ENCODE data around the gene MEDAG.

MEDAG gene

DNA sequence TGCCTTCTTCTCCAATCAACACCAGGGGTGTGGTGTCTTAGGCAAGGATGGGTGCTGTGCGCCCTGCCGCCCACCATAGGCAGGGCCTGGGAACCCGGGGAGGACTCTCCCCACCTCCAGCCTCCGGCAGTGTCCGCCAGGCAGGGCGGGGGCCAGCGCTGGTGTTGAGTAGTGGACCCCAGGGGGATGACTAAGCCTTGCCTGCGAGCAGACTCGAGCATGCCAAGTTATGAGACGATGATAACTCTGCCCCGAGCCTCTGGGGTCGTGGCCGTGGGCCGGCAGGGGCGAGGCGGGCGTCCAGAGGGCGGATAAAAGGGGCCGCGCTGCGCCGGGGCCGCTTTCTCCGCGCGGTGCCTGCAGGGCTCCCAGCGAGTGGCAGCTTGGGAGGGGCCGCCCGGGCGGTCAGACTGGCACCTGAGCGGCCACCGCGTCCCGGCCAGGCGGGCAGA lies at the start of gene MEDAG:
TSS of gene MEDAG (plus strand) at position 340 of the 452 bp plus-strand sequence. CDS start 245 bp downstream, outside the sequence.
- no peak for DNase-seq (ENCODE audit: low read depth in 1 of 2, low spot score in 1 of 2)

DNA sequence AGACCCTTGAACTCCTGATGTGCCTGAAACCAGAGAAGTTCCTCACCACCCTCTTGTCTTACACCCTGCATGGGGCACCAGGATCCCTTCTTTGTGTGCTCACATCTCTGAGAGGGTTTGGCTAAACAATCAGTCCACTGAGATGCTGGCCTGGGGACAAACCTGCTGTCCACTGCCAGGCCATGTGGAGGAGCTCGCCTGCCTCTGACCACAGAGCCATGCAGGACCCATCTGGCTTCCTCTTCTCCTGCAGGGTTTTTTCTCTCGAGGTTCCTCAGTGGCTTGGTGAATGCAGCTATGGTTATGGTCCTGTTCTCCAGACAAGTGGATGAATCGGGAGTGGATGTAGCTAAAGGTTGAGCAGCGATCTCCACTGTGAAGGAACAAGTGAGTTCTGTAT lies 49.1 kb upstream of the MEDAG start:
- no peak for DNase-seq (ENCODE audit: low read depth in 1 of 2, low spot score in 1 of 2)

DNA sequence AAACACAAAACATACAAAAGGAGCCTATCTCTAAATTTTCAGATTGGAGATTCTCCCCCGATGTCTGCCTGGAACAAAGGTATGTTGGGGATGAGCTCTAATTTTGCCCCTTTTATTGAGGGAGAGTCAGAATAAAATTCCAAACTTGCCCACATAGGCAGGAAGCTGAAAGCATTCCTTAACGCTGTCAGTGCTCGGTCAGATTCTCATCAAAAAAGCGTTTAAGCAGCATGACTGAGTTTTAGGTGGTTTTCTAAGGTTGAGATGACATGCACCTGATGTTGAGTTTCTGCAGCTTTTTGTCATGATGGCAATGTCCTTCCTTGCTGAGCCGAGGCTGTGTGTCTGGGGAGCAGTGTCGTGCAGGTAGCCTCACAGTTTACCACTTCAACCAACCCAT lies 48.4 kb upstream of the MEDAG start:
- DNase-seq (ENCODE audit: low read depth in 1 of 2, low spot score in 1 of 2) = no peak

DNA sequence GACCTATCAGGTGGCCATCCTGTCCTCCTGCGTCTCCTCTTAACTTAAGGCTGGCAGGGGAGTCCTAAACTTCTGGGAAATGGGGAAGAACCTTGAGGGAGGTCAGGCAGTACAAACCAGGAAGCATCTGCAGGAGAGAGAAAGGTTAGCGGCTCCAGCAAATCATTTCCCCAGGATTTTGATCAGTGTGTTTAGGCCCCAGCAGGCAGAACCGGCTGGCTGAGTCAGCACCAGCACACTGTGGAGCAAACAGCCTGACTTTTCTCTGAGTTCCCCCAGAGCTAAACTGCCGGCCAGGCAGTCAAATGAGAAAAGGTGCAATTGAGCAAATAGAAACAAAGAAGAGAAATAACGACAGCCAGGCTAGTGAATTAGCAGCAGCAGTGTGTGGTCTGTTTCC lies 46.7 kb upstream of the MEDAG start:
- DNase-seq (ENCODE audit: low read depth in 1 of 2, low spot score in 1 of 2) = no peak

DNA sequence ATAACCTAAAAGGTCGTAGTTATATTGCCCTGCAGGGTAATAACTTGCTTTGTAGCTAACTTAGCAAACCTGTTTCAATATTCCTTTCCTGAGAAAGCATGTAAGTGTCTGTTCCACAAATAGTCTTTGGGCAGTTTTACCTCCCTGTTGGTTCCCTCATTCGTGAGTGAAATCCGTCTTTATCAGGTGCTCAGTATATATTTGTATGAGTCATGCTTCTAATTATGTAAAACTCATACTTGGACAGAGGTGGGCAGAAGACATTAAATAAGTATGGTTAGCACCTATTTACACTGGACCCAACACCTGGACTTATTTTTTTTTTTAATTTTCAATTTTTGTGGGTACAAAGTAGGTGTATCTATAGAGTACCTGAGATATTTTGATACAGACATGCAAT lies 44.9 kb upstream of the MEDAG start:
- DNase-seq (ENCODE audit: low read depth in 1 of 2, low spot score in 1 of 2) = no peak

DNA sequence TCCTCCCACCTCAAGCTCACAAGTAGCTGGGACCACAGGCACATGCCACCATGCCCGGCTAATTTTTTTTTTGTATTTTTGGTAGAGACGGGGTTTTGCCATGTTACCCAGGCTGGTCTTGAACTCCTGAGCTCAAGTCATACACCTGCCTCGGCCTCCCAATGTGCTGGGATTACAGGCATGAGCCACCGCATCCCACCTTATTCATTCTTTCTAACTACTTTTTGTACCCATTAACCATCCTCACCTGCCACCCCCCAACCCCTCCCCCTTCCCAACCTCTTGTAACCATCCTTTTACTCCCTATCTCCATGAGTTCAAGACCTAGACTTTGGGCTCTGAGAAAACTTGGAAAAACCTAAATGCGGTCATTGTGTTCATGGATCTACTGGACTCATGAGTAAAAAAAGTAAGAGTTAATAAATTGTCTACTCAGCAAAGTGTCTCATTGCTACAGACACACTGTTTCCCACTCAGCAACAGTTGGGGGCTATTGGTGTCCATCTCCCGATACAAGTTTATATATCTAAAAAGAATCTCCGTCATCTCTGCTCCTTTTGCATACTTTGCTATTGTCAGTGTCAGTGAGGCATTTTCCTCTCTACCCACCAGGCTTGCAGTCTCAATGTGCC lies 44.1 kb upstream of the MEDAG start:
- no peak for DNase-seq (ENCODE audit: low read depth in 1 of 2, low spot score in 1 of 2)

DNA sequence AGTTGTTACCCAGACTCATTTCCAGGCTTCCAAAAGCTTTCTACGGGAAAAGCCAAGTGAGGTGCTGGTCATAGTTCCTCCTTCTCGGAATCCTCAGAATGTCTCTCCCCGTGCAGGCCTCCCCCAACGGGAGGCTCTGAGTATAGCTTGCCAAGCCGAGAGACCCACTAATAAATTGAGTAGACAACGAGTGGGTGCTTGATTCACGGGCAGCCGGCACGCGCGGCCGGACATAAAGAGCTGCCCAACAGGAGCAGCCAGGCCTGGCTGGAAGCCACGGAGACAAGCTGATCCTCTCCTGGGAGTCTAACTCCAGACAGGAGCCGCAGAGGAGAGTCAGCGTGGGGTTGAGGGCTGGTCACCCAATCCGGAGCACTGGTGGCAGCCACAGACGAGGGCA lies 43.4 kb upstream of the MEDAG start:
- no peak for DNase-seq (ENCODE audit: low read depth in 1 of 2, low spot score in 1 of 2)

DNA sequence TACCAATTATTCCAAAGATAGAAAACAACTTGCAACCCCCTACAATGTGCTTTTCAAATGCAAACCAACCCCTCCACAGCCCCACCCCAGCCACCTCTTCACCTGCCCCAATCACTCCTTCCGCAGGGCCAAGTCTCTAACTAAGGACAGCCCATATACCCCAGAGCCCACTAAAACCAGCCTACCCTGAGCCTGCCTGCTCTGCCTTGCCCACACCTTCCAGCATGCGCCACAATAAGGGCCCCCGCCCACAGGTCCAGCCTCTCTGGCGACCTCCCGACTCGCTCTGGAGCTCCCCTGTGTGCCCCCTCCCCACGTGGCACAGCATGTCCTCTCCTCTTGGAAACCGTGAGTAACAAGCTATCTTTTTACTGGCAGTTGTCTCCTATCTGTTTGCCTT lies 42.8 kb upstream of the MEDAG start:
- no peak for DNase-seq (ENCODE audit: low read depth in 1 of 2, low spot score in 1 of 2)

DNA sequence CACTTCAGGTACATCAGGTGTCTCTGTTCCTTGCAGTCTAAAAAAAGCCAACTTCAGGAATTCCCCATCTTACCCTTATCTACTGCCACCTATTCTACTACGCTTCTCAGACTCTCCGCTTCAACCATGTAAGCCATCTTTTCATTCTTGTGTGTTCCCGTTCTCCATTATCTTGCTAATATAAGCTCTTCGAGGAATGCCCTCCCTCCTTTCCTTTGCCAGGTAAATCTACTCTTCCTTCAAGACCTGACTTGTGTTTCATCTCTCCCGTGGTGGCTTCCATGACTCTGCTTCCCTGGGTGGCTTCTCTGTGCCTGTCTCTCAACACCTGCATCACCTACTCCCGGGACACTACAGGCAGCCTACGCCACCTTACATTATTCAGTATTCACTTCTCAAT lies 42.3 kb upstream of the MEDAG start:
- no peak for DNase-seq (ENCODE audit: low read depth in 1 of 2, low spot score in 1 of 2)

DNA sequence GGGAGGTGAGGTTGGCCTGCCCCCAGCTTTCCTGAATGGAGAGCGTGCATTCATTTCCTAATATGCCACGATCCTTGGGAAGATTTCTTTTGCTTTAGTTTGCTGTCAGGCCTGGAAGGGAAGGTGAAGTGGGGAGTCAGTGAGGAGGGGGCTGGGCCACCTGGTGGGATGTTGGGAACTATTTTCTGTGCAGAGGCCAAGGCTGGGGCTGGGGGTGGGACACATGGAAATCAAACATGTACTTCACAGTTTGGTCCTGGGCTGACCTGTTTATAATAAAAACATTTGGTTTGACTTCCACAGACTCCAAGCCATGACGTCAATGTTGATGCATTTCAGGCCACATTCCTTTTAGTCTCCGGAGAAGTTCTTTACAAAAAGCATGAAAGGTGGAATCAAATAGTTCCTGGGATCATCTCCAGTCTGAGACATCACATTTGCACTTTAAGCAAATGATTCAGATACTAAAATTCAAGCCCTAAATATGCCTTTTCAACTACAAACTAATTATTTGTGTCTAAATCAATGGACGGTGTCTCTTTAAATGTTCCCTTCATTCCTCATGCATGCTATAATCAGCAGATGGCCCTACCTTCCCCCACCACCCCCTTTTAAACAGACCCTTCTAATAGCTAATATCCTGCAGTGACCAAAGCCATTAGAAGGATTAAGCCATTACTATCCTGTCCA lies 41.5 kb upstream of the MEDAG start:
- DNase-seq (ENCODE audit: low read depth in 1 of 2, low spot score in 1 of 2) = no peak

DNA sequence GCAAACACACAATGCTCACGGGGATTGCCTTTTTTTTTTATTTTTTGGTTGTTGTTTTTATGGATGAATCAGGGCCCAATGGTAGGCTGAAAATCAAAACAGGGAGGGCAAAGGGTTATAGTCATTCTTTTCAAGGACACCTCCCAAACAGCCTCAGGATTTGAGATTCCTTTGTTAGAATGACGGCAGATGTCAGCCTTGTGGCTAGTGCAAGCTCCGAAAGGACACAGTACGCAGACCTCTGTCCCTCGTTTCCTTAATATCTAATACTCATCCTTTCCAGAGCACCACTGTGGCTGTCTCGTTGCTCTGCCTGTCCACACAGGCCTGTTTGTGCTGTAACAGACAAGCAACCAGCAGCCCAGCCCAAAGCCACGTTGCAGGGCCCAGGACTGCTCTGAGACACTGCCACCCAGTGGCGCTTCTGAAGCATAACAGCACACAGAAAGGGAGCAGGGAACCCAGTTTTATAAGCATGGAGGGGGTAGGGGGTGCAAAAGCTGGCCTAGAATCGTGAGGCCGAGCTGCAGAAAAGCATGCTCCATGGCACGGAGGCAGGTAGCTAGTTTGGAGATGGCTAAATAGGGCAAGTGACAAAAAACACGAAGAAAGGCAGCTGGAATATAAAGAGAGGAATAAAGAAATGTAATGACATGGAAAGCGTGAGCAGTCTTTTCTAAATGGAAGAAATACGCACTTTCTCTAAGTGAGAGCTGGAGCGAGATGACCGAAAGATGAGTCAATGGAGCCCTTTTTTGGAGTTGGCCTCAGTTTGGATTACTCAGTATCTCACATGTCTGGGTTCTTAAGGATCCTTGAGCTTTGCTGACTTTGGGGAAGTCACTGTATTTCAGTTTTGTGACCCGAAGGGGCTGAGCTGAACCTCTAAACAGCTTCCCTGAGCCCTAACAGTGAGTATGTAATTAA lies 40.7 kb upstream of the MEDAG start:
- DNase-seq (ENCODE audit: low read depth in 1 of 2, low spot score in 1 of 2) = peak; percentile 10 to 26

DNA sequence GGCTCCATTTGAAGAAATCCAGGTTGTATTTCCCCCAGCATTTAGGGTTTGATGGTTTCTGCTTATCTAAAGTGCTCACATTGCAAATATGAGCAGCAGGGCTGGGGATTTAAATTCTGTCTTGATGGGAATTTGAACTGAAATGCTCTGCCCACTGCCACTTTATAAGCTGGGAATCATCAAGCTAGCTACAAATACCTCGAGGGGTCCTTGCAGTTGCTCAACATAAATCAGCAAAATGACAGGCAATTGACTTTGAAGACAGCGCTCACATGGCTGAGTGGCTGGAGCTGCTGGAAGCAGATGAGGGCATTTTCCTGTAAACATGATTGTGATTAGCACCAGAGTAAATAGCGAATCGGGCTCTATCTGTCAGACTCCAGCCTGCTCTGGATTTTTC lies 39.4 kb upstream of the MEDAG start:
- DNase-seq (ENCODE audit: low read depth in 1 of 2, low spot score in 1 of 2) = no peak

DNA sequence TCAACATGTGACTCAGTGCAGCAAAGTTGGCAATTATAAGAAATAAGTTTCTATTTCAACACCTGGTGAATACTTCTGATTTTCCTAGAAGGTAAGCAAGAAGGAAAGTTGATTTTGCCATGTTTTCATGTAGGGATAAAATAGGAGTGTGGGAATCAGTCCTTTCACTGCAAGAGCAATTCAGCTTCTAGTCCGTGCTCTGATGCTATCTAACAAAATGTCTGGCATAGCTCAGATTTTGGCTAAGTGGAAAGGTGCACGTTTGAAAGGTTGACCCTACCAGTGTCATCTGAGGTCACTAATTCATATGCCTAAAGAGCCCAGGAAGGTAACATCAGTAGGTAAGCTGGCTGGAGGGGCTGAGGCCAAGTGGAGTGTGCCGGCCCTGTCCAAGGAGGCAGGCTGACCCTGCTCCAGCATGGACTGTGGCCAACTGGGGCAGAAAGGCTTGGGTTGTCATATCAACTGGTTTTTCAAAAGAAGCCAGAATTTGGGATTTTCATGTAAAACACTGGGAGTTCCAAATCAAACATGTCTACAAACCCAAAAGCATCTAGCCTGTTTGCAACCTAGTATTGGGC lies 38.9 kb upstream of the MEDAG start:
- no peak for DNase-seq (ENCODE audit: low read depth in 1 of 2, low spot score in 1 of 2)

DNA sequence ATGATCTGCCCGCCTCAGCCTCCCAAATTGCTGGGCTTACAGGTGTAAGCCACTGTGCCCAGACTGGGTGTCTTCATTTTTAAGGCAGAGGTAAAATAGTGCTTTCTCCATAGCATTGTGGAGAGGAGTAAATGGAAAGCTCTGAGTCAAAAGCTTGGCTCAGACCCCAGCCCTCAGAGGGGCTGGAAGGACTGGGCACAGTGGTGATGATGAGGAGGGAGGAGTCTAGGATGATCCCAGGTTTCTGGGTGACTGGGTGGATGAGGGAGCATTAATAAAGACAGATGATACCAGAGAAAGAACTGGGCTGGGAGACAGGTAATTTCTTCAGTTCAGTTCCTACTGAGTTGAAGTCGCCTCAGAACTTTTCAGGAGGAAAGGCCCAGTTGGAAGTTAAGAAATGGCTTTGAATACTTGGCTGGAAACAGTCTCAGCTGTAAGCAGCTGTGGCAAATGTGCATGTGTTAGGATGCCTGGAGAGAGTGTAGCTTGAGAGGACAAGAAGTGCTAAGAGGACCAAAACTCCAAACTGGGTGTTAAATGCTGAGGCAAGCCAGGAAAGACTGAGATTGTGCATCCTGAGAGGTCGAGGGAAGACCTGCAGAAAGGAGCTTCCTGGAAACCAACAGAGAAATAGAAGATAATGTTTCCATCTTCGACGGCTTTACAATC lies 37.1 kb upstream of the MEDAG start:
- no peak for DNase-seq (ENCODE audit: low read depth in 1 of 2, low spot score in 1 of 2)

DNA sequence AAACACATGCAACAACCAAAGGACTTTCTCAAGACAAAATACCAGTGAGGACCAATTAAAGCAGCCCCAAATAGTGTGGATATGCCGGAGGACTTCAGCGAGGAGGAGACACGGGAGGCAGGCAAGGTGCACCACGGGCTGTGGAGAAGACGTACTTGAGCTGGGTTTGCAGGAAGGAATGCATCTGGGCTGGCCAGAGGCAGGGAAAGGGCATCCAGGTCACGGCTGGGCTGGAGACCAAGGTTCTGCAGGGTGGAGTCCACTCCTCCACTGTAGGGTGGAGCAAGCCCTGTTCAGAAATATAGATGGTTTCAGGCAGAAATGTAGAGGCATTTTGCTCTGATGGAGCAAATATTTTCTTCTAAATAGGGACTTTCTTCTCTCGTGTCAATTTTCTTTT lies 36.6 kb upstream of the MEDAG start:
- DNase-seq (ENCODE audit: low read depth in 1 of 2, low spot score in 1 of 2) = no peak

DNA sequence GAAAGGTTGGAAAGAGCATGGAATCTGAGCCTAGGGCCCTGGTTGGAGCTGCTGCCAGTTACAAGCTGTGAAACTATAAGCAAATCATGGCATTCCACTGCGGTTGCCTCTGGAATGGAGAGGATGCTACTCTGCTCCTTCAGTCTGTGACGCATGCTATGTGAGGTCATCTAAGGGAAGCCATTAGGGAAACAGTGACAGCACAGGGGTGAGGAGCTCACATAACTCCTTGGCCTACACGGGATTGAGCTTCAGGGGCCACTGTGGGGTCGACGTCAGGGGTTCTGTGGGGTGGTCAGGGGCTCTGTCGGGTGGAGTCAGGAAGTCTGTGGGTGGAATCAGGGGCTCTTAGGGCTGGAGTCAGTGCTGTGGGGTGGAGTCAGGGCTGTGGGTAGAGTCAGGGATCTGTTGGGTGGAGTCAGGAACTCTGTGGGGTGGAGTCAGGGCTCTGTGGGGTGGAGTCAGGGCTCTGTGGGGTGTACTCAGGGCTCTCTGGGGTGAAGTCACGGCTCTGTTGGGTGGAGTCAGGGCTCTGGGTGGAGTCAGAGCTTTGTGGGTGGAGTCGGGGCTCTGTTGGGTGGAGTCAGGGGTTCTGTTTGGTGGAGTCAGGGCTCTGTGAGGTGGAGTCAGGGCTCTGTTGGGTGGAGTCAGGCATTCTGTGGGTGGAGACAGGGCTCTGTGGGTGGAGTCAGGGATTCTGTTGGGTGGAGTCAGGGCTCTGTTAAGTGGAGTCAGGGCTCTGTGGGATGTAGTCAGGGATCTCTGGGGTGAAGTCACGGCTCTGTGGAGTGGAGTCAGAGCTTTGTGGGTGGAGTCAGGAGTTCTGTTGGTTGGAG lies 35.8 kb upstream of the MEDAG start:
- DNase-seq (ENCODE audit: low read depth in 1 of 2, low spot score in 1 of 2) = peak in 1 of 2 donors; percentile 12

DNA sequence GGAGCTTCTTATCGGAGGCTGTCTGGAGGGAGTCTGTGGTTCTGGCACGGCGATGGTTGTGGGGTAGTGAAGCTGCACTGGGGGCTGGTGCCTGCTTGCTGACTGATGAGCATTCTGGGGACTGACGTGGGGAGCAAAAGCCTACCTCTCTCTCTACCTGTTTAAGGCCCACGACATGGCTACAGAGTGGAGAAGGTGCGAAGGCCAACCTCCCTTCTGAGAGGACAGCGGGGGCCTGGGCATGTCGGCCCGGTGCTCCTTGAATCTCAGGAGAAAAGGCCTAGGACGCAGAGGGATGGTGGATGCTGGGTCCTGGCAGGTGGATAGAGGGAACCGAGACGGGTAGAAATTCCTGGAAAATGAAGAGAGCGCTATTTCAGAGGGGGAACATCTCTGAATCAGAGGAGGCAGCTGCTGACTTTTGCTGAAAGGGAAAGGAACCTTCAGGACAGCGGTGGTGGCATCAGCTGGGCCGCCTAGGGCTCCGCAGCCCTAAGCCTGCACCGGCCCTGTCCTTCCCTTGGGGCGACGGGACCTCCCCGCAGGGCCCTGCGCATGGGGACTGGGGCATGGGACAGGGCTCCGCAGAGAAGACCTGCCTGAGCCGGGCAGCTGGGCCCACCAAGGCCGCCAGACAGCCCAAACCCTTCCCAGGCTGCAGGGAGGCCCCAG lies 35.0 kb upstream of the MEDAG start:
- no peak for DNase-seq (ENCODE audit: low read depth in 1 of 2, low spot score in 1 of 2)

DNA sequence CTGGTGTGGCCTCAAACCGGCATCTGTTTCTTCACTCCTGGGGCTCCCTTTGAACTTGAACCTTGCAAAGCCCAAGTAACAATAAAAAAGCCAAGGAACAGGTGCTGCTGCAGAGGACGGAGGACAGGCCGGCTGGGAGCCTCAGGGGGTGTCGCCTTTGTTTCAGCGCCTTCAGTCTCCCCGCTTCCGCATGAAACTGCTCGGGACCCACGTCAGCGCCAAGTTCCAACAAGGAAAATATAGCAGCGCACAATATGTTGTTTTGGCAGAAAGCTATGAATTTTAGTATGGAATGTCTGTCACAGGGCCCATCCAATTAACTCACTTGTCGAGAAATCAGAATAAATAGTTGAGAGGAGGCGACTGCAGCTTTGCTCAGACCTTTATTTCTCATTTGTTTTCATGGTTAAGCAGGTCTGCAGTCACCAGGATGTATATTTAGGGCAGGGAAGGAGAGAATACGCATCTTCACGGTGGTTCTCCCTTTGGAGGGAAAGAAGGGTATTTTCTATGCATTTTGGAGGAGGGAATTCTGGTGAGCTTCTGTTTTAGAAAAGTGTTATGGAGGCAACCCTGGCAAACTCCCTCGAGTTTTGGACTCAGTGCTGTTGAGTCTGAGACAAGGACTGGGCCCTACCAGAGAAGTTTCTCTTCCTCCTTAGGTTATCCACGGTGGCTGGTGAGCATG lies 34.3 kb upstream of the MEDAG start:
- DNase-seq (ENCODE audit: low read depth in 1 of 2, low spot score in 1 of 2) = no peak

DNA sequence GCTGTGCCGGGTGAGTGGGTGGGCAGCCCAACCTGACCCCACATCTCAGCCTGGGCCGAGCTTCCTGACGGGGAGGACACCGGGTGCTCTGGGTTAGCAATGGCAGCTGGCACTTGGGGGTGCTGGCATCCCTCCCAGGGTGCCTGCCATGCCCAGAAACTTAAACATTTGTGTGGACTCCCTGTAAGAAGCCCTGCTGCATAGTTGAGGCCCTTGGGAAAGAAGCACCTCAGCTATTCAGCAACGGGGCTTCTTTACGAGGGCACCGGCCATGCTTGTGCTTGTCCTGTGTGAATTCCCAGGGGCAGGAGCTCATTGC lies 33.8 kb upstream of the MEDAG start:
- DNase-seq (ENCODE audit: low read depth in 1 of 2, low spot score in 1 of 2) = no peak

All from stimulated activated CD4-positive, alpha-beta T cell treated with anti-CD3 and anti-CD28 coated beads, Interleukin-15, amount 100 ng/mL, for 1 hour (primary cell).